Stimulated activated CD8-positive, alpha-beta memory T cell treated with anti-CD3 and anti-CD28 coated beads, Interleukin-4, amount 100 ng/mL, for 1 hour (primary cell): ENCODE data around the gene SPATS2.
A peak's percentile ranks its signal among the peaks of the same experiment; 100 is the strongest.

Experiments used
- DNase-seq, 2 donors: peaks; one replicate each; pipeline ENCODE4 v3.0.0-alpha.2; 2020; ENCODE audit warnings: low read depth in 2 of 2, low spot score in 1 of 2

The SPATS2 gene

GRCh38 chr12:49553512-49554088 is 186.3 kb downstream of the SPATS2 start:
- DNase-seq = no peak

GRCh38 chr12:49554266-49554665 is 187.0 kb downstream of the SPATS2 start:
- no peak for DNase-seq

GRCh38 chr12:49555631-49556390 is 188.5 kb downstream of the SPATS2 start:
- no peak for DNase-seq

DNA sequence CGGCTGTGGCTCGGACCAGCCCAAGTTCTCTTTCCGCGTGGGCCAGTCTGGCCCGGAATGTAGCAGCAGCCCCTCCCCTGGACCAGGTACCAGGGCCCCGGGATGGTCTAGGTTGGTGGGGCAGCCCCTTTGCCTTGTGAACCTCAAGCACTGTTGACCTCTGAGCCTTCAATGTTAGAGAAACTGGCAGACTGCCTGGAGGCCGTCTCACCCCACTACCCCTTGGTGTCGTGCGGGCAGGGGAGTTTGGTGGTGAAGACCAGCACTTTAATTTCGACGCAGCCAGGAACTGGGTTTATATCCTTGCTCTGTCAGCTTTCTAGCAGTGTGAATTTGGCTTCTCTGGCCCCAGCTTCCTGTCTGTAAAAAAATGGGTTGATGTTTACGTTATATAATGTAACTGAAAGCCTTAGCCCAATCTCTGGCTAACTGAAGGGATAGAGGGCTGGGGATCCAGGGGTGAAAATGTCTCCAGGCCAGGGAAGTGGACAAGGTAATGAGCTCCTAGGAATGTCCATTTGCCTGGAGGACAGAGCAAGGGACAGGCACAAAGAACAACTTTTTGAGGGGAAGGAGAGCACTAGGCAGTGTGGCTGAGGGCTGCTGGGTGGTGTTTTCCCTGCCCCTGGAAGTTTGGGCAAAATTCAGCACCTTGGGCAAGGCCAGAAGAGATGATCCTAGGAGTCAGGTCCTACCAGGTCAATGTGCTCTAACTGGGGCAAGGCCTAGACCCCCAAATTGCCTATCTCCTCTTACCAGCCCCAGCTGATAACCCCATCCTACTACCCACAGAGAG is 189.3 kb downstream of the SPATS2 start:
- no peak for DNase-seq

DNA sequence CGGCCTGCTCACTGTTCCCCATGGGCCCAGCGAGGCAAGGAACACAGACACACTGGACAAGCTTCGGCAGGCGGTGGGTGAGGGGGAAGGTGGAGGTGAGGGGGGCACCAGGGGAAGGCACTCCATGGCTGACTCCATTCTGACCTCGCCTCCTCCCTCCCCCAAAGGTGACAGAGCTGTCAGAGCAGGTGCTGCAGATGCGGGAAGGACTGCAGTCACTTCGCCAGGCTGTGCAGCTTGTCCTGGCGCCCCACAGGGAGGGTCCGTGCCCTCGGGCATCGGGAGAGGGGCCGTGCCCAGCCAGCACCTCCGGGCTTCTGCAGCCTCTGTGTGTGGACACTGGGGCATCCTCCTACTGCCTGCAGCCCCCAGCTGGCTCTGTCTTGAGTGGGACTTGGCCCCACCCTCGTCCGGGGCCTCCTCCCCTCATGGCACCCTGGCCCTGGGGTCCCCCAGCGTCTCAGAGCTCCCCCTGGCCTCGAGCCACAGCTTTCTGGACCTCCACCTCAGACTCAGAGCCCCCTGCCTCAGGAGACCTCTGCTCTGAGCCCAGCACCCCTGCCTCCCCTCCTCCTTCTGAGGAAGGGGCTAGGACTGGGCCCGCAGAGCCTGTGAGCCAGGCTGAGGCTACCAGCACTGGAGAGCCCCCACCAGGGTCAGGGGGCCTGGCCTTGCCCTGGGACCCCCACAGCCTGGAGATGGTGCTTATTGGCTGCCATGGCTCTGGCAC is 190.1 kb downstream of the SPATS2 start:
- no peak for DNase-seq

- no peak for DNase-seq
Observed at GRCh38 chr12:49557917-49558215, 190.6 kb downstream of the SPATS2 start.

- DNase-seq = no peak
Observed at GRCh38 chr12:49558526-49558925, 191.3 kb downstream of the SPATS2 start.

- DNase-seq = no peak
Observed at GRCh38 chr12:49559011-49559675, 191.9 kb downstream of the SPATS2 start.

GRCh38 chr12:49560695-49561094 is 193.4 kb downstream of the SPATS2 start:
- no peak for DNase-seq

DNA sequence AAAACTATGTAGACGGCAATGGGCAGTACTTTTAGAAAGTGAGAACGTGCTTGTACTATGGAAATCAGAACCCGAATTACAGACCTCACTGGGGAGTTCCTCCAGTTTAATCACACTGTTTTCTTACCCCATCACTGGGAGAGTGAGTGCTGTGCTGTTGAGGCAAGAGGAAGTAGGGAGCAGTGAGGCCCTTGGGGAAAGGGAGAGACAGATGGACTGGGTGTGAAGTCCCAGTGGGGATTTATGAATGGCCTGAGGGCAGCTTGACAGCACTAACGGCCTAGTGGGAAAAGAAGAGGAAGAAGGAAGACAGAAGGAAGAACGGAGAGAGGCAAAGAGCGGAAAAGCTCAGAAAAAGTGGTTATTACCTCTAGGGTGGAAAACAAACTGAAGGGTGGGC is 195.0 kb downstream of the SPATS2 start:
- no peak for DNase-seq

- no peak for DNase-seq
Observed at GRCh38 chr12:49562831-49563230, 195.6 kb downstream of the SPATS2 start.

DNA sequence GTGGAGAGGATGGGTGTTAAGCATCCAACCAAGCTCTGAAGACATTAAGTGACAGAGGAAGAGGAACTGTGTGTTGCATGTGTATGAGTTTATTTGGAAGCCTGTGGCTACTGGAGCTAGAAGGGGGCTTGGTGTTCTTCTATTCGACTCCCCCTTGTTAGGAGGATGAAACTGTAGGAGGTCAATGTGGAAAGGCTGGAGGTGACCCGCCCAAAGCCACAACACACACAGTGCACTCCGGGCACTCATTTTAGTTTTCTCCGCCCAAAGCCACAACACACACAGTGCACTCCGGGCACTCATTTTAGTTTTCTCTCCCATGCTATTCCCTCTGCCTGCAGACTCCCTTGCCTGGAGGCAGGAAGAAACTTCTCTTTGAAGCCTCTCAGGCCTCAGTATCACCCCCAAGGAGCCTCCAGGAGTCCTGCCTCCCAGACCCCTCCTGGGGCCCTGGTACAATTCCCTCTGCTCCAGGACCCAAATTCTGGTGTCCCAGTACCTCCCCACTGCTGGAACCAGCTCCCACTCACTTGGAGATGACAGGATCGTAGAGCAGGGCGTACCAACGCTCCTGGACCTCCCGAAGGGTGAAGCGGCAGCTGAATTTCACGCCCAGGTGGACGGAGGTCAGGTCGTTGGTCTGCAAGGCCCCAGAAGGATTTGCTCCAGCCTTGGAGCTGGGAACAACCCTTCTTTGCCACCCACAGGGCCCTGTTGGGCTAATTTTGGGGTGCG is 196.9 kb downstream of the SPATS2 start:
- no peak for DNase-seq

DNA sequence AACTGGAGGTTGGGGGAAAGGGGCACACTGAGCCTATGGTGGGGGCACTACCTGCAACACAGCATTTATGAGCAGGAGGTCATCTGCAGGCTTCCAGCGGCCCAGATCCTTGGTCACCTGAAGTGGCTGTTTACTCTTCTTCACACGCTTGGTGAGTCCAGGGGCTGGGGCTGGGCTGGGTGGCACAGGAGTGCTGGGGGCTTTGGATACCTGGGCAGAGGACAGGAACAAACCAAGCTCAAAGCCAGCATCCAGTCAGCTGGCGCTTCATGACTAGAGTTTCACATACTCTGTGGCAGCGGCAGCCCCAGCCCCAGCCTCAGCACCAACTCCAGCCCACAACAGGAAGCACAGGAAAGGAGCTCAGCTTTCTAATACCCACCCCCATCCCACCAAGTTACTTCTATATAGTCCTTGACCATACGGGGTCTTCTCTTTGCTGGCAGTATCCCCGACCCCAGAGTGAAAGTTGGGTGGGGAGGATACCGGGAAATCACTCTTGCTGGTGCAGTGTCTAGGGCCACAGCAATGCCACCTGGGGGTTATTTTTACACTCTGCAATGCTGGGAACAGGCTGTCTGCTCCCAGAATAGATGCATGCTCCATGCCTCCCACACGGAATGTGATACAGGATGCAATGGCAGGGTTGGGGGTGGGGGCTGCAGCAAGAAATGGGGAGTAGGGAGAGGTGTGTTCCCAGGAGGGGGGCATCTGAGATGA is 197.6 kb downstream of the SPATS2 start:
- DNase-seq = no peak

DNA sequence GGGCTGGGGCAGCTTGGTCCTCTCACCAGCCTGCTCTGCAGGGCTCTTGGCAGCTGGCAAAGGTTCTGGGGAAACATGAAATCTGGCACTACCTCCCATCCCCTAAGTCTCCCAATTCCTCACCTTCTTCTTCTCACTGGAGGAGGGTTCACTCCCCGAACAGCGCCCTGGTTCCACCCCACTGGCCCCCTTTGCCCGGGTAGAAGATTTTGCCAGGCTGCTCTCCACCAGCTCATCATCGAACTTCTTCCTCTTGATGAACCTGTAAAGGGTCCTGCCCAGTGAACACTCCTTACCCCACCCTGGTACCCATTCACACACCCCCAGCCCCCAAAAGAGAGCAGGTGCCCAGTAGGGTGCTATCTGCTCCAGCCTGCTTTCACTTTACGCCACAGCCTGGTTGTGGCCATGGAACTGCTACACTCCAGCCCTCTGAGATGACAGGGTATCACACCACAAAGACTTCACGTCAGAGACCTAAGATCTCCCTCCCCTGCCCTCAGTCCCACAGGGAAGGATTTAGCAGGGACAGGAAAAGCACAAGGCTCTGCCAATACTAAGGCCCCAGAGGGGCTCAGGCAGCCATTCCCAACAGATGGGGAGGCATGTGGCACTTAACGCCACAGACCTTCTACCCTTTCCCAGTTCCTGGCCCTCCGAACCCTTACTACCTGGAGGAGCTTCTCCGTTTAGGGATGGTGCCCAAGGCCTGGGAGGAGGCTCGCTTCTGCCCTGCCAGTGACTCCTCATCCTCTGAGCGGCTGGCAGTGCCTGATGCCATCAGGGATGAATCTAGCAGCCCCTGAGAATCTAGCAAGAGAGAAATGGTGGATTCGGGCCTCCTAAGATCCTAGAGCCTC is 198.4 kb downstream of the SPATS2 start:
- no peak for DNase-seq

GRCh38 chr12:49566361-49566760 is 199.1 kb downstream of the SPATS2 start:
- DNase-seq = no peak

GRCh38 chr12:49567302-49567610 is 200.0 kb downstream of the SPATS2 start:
- DNase-seq = no peak

DNA sequence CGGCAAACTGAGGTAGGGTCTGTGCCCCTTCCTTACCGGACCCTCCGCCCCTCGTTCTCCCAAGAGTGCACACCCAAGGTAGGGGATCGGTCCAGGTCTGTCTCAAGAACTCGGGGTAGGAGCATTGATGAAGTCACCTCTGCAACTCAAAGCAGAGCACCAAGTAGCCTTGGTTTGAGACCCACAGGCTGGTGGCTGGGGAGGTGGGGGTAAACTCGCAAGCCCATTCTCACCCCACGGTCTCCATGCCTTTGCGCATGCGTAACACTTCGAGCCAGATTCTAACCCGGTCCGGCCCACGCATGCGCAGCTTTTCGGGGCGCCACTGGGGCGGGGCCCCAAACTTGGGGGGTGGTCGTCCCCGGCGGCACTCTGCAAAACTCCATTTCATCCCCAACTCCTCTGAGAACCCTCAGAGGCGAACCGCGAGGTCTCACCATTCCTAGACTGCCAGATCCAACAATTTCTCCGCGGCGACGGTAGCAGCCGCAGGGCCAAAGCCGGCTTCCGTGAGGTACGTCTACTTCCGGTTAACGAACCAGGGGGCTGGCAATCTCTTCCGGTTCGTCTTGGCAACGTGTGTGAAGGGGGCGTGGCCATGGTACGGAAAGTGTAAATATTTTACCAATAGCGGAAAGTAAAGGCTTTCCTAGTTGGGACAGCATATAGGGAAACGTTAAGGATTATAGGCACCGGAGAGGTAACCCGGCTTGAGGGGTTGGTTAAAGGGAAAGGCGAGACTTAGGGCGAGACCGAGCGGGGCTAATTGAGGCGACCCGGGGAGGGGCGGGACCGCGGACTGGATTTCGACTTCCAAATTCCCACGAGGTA is 200.6 kb downstream of the SPATS2 start, which contains the start of gene MCRS1:
MCRS1 (minus strand) TSS at position 532 of the 831 bp plus-strand sequence. CDS start 1,411 bp downstream, outside the sequence.
- peak; percentile 80 for DNase-seq
